CD8-positive, alpha-beta memory T cell (primary cell): ENCODE measurements around the gene ST6GALNAC3. TPM values are rescaled to one million over a fixed set of nuclear protein-coding genes. Genes with fewer than 3 reads are reported as not detected.
A peak's percentile ranks its signal among the peaks of the same experiment; 100 is the strongest.

Experiments used
- CTCF ChIA-PET: fragments of 350-600 bp; sonication (Branson Sonifier 250); formaldehyde crosslinking; loops from one replicate; lab custom pipeline; 2021; ENCODE audit warnings: antibody characterized with exemption; lab: Charles Lee
- POLR2A ChIA-PET: fragments of 350-600 bp; sonication (Branson Sonifier 250); formaldehyde crosslinking; loops from one replicate; lab custom pipeline; 2021; ENCODE audit warnings: antibody characterized with exemption; lab: Charles Lee
- DNase-seq, 5 donors: peaks; one replicate each; pipeline versions ENCODE4 v3.0.0 to v3.0.0-alpha.2; 2020 to 2022; ENCODE audit warnings: mixed read lengths in 1 of 5
- H3K27ac ChIP-seq: one replicate; pipeline ENCODE4 v1.7.0; 2013; ENCODE audit warnings: low read depth, mild to moderate bottlenecking, low read length, moderate library complexity
- H3K27me3 ChIP-seq: 2 replicates; pipeline ENCODE4 v1.7.0; 2013; ENCODE audit warnings: low read length, mild to moderate bottlenecking; ENCODE audit not compliant: insufficient read depth, poor library complexity, severe bottlenecking
- H3K36me3 ChIP-seq: 2 replicates; pipeline ENCODE4 v1.7.0; 2013; ENCODE audit warnings: mild to moderate bottlenecking, low read length, moderate library complexity; ENCODE audit not compliant: insufficient read depth
- H3K4me1 ChIP-seq: 2 replicates; pipeline ENCODE4 v1.7.0; 2013; ENCODE audit warnings: mild to moderate bottlenecking, low read length, moderate library complexity; ENCODE audit not compliant: insufficient read depth
- H3K4me3 ChIP-seq: 2 replicates; pipeline ENCODE4 v1.7.0; 2013; ENCODE audit warnings: mild to moderate bottlenecking, low read length
- H3K9me3 ChIP-seq: 2 replicates; pipeline ENCODE4 v1.7.0; 2013; ENCODE audit warnings: mild to moderate bottlenecking, low read length
- H3K27ac Mint-ChIP-seq, 8 donors: one replicate each; pipeline ENCODE4 v1.8.0; 2020 to 2021; ENCODE audit warnings: mixed read lengths in 8 of 8, mild to moderate bottlenecking in 6 of 8, inconsistent platforms in 3 of 8, moderate library complexity in 3 of 8
- H3K27me3 Mint-ChIP-seq, 2 donors: one replicate each; pipeline ENCODE4 v1.8.0; 2020 to 2021; ENCODE audit warnings: mixed read lengths in 2 of 2, mild to moderate bottlenecking in 1 of 2, moderate library complexity in 1 of 2
- H3K36me3 Mint-ChIP-seq, 3 donors: one replicate each; pipeline ENCODE4 v1.8.0; 2020 to 2021; ENCODE audit warnings: mixed read lengths in 3 of 3, inconsistent platforms in 1 of 3, mild to moderate bottlenecking in 1 of 3
- H3K4me1 Mint-ChIP-seq, 3 donors: one replicate each; pipeline ENCODE4 v1.8.0; 2020 to 2021; ENCODE audit warnings: mixed read lengths in 3 of 3, inconsistent platforms in 1 of 3, mild to moderate bottlenecking in 1 of 3
- H3K4me3 Mint-ChIP-seq, 7 donors: one replicate each; pipeline ENCODE4 v1.8.0; 2020 to 2021; ENCODE audit warnings: mixed read lengths in 7 of 7, mild to moderate bottlenecking in 6 of 7, moderate library complexity in 4 of 7, inconsistent platforms in 2 of 7
- H3K9me3 Mint-ChIP-seq, 5 donors: one replicate each; pipeline ENCODE4 v1.8.0; 2020 to 2022; ENCODE audit warnings: mixed read lengths in 5 of 5, mild to moderate bottlenecking in 3 of 5, moderate library complexity in 2 of 5, inconsistent platforms in 1 of 5
- polyA plus RNA-seq: library from polyadenylated mRNA; unstranded; fragments of 300-500 nt; fragmentation: Illumina TruSeq; gene quantifications from one replicate; pipeline ENCODE4 v1.2.3, GENCODE V29; 2021
- total RNA-seq, 2 experiments: library from RNA; stranded (reverse); gene quantifications; one replicate each; pipeline ENCODE4 v1.2.3, GENCODE V29; 2021

Gene ST6GALNAC3
- total and polyA plus RNA-seq, 3 experiments from 2014 or later = 0.33 to 1.8 TPM; not detected in 1

- CTCF ChIA-PET = no interaction called here
- Histone ChIP-seq H3K9me3 (no peaks in the 10 kb centered on the region), H3K27ac (no peak overlapping the region), H3K4me1 (no peaks in the 10 kb centered on the region), H3K27me3 (no peaks in the 10 kb centered on the region), H3K36me3 (no peaks in the 10 kb centered on the region), H3K4me3 (no peak overlapping the region)
- no peak for DNase-seq
- no peaks in the 10 kb centered on the region for H3K4me1 Mint-ChIP-seq
- H3K4me3 Mint-ChIP-seq = no peak overlapping the region
- H3K9me3 Mint-ChIP-seq = peaks cover 0 to 5% (median 0%) of the 10 kb centered on the region in 5 donors
- peaks cover 1 to 34% of the 10 kb centered on the region in 2 donors for H3K27me3 Mint-ChIP-seq
- POLR2A ChIA-PET = no interaction called here
- H3K36me3 Mint-ChIP-seq = no peaks in the 10 kb centered on the region
- H3K27ac Mint-ChIP-seq = no peak overlapping the region
Observed at GRCh38 chr1:76055987-76056386, 18.6 kb upstream of the ST6GALNAC3 start.

- Histone ChIP-seq H3K4me3 (no peak overlapping the region), H3K9me3 (no peaks in the 10 kb centered on the region), H3K4me1 (no peaks in the 10 kb centered on the region), H3K36me3 (no peaks in the 10 kb centered on the region), H3K27me3 (no peaks in the 10 kb centered on the region), H3K27ac (no peak overlapping the region)
- CTCF ChIA-PET = no interaction called here
- POLR2A ChIA-PET = no interaction called here
- Mint-ChIP-seq H3K36me3 (no peaks in the 10 kb centered on the region), H3K27ac (no peak overlapping the region), H3K9me3 (peaks cover 0 to 3% (median 0%) of the 10 kb centered on the region in 5 donors), H3K4me1 (no peaks in the 10 kb centered on the region), H3K4me3 (no peak overlapping the region), H3K27me3 (peaks cover 1 to 26% of the 10 kb centered on the region in 2 donors)
- no peak for DNase-seq
Observed at GRCh38 chr1:76059451-76059850, 15.1 kb upstream of the ST6GALNAC3 start.

- DNase-seq = no peak
- CTCF ChIA-PET = no interaction called here
- H3K27ac Mint-ChIP-seq = no peak overlapping the region
- Histone ChIP-seq H3K4me3 (no peak overlapping the region), H3K27ac (no peak overlapping the region), H3K9me3 (no peaks in the 10 kb centered on the region), H3K36me3 (no peaks in the 10 kb centered on the region), H3K4me1 (no peaks in the 10 kb centered on the region), H3K27me3 (no peaks in the 10 kb centered on the region)
- H3K36me3 Mint-ChIP-seq = no peaks in the 10 kb centered on the region
- H3K4me3 Mint-ChIP-seq = no peak overlapping the region
- H3K9me3 Mint-ChIP-seq = no peaks in the 10 kb centered on the region
- H3K27me3 Mint-ChIP-seq = peaks cover 1 to 8% of the 10 kb centered on the region in 2 donors
- H3K4me1 Mint-ChIP-seq = no peaks in the 10 kb centered on the region
- POLR2A ChIA-PET = no interaction called here
Observed at GRCh38 chr1:76065270-76065669, 9.3 kb upstream of the ST6GALNAC3 start.

- CTCF ChIA-PET = no interaction called here
- no peaks in the 10 kb centered on the region for H3K36me3 Mint-ChIP-seq
- no peaks in the 10 kb centered on the region for H3K27me3 ChIP-seq
Observed at GRCh38 chr1:76066394-76066793, 8.2 kb upstream of the ST6GALNAC3 start.

GRCh38 chr1:76068542-76068941 lies 6.0 kb upstream of the ST6GALNAC3 start:
- H3K27ac Mint-ChIP-seq = no peak overlapping the region
- Histone ChIP-seq H3K36me3 (no peaks in the 10 kb centered on the region), H3K4me3 (no peak overlapping the region), H3K27ac (no peak overlapping the region), H3K9me3 (no peaks in the 10 kb centered on the region), H3K4me1 (peaks cover under 1% of the 10 kb centered on the region), H3K27me3 (no peaks in the 10 kb centered on the region)
- peaks cover 5 to 18% of the 10 kb centered on the region in 2 donors for H3K27me3 Mint-ChIP-seq
- no peaks in the 10 kb centered on the region for H3K9me3 Mint-ChIP-seq
- ChIA-PET POLR2A (no interaction called here), CTCF (interaction anchor here (1.3 kb wide), 1 partner anchor 85 kb away, joined by 3 read pairs; no protein-coding TSS in a partner anchor)
- H3K4me1 Mint-ChIP-seq = peaks cover under 1 to 5% (median 5%) of the 10 kb centered on the region in 3 donors
- no peak overlapping the region for H3K4me3 Mint-ChIP-seq
- DNase-seq = no peak
- no peaks in the 10 kb centered on the region for H3K36me3 Mint-ChIP-seq

More at GRCh38 chr1:76066394-76066793, 8.2 kb upstream of the ST6GALNAC3 start:
- no peak overlapping the region for H3K4me3 Mint-ChIP-seq
- no peaks in the 10 kb centered on the region for H3K4me1 ChIP-seq
- no peaks in the 10 kb centered on the region for H3K9me3 ChIP-seq
- POLR2A ChIA-PET = no interaction called here
- H3K27me3 Mint-ChIP-seq = peaks cover 1 to 8% of the 10 kb centered on the region in 2 donors
- H3K9me3 Mint-ChIP-seq = no peaks in the 10 kb centered on the region
- no peaks in the 10 kb centered on the region for H3K4me1 Mint-ChIP-seq
- H3K4me3 ChIP-seq = no peak overlapping the region
- no peak overlapping the region for H3K27ac ChIP-seq
- DNase-seq = no peak
- no peak overlapping the region for H3K27ac Mint-ChIP-seq
- no peaks in the 10 kb centered on the region for H3K36me3 ChIP-seq

GRCh38 chr1:76068953-76069561 lies 5.5 kb upstream of the ST6GALNAC3 start:
- Mint-ChIP-seq H3K9me3 (no peaks in the 10 kb centered on the region), H3K27ac (no peak overlapping the region), H3K36me3 (no peaks in the 10 kb centered on the region), H3K4me3 (no peak overlapping the region), H3K27me3 (peaks cover 5 to 14% of the 10 kb centered on the region in 2 donors), H3K4me1 (peaks cover 4 to 11% (median 10%) of the 10 kb centered on the region in 3 donors)
- Histone ChIP-seq H3K36me3 (no peaks in the 10 kb centered on the region), H3K9me3 (no peaks in the 10 kb centered on the region), H3K4me1 (peaks cover 5% of the 10 kb centered on the region), H3K27me3 (no peaks in the 10 kb centered on the region), H3K4me3 (no peak overlapping the region), H3K27ac (no peak overlapping the region)
- ChIA-PET CTCF (interaction anchor here (1.3 kb wide), 1 partner anchor 85 kb away, joined by 3 read pairs; no protein-coding TSS in a partner anchor), POLR2A (no interaction called here)
- DNase-seq = no peak

- peaks cover 5 to 11% of the 10 kb centered on the region in 2 donors for H3K27me3 Mint-ChIP-seq
- Histone ChIP-seq H3K9me3 (no peaks in the 10 kb centered on the region), H3K27me3 (no peaks in the 10 kb centered on the region), H3K4me1 (peaks cover 8% of the 10 kb centered on the region), H3K4me3 (no peak overlapping the region), H3K27ac (no peak overlapping the region), H3K36me3 (no peaks in the 10 kb centered on the region)
- peaks cover 9 to 22% (median 21%) of the 10 kb centered on the region in 3 donors for H3K4me1 Mint-ChIP-seq
- H3K9me3 Mint-ChIP-seq = peaks cover 0 to 2% (median 0%) of the 10 kb centered on the region in 5 donors
- H3K36me3 Mint-ChIP-seq = no peaks in the 10 kb centered on the region
- no peak overlapping the region for H3K4me3 Mint-ChIP-seq
- POLR2A ChIA-PET = no interaction called here
- no peak for DNase-seq
- no peak overlapping the region for H3K27ac Mint-ChIP-seq
- CTCF ChIA-PET = no interaction called here
Observed at GRCh38 chr1:76070538-76070937, 4.0 kb upstream of the ST6GALNAC3 start.

GRCh38 chr1:76073481-76073880 lies 1.1 kb upstream of the ST6GALNAC3 start:
- H3K27me3 ChIP-seq = no peaks in the 10 kb centered on the region
- no peaks in the 10 kb centered on the region for H3K9me3 ChIP-seq
- peak overlapping the region in 3 of 7 donors; percentile 12 to 29 (median 29) for H3K4me3 Mint-ChIP-seq
- H3K9me3 Mint-ChIP-seq = peaks cover 0 to 2% (median 0%) of the 10 kb centered on the region in 5 donors
- DNase-seq = no peak
- H3K4me1 ChIP-seq = peaks cover 8% of the 10 kb centered on the region
- H3K4me1 Mint-ChIP-seq = peaks cover 9 to 25% (median 22%) of the 10 kb centered on the region in 3 donors
- H3K4me3 ChIP-seq = no peak overlapping the region
- no peaks in the 10 kb centered on the region for H3K36me3 Mint-ChIP-seq
- H3K27ac ChIP-seq = no peak overlapping the region
- H3K27ac Mint-ChIP-seq = peak overlapping the region in 1 of 8 donors; percentile 35
- peaks cover 4 to 11% of the 10 kb centered on the region in 2 donors for H3K27me3 Mint-ChIP-seq
- CTCF ChIA-PET = no interaction called here
- no peaks in the 10 kb centered on the region for H3K36me3 ChIP-seq
- POLR2A ChIA-PET = no interaction called here
